Immature natural killer cell (primary cell): ENCODE data around the gene PACS1. TPM values are rescaled to one million over a fixed set of nuclear protein-coding genes. Genes with fewer than 3 reads are reported as not detected.
"Not testable (repeated sequence)": the region's sequence is repeated elsewhere in the genome, so short reads cannot be mapped to it uniquely, and the experiment has no call there.

Experiments
- DNase-seq, 3 donors: peaks; one replicate each; pipeline ENCODE4 v3.0.0; 2022; ENCODE audit warnings: mixed read lengths in 1 of 3
- H3K27ac Mint-ChIP-seq, 6 donors: one replicate each; pipeline ENCODE4 v1.8.0; 2020; ENCODE audit warnings: mixed read lengths in 6 of 6, mild to moderate bottlenecking in 5 of 6, inconsistent platforms in 4 of 6, moderate library complexity in 3 of 6
- H3K27me3 Mint-ChIP-seq, 3 donors: one replicate each; pipeline ENCODE4 v1.8.0; 2020 to 2021; ENCODE audit warnings: low read depth in 3 of 3, mild to moderate bottlenecking in 3 of 3, mixed read lengths in 3 of 3, moderate library complexity in 3 of 3, inconsistent platforms in 1 of 3
- H3K36me3 Mint-ChIP-seq, 3 donors: one replicate each; pipeline ENCODE4 v1.8.0; 2020; ENCODE audit warnings: mixed read lengths in 3 of 3, inconsistent platforms in 2 of 3, mild to moderate bottlenecking in 2 of 3
- H3K4me1 Mint-ChIP-seq, 2 donors: one replicate each; pipeline ENCODE4 v1.8.0; 2020; ENCODE audit warnings: inconsistent platforms in 2 of 2, mild to moderate bottlenecking in 2 of 2, mixed read lengths in 2 of 2, moderate library complexity in 1 of 2
- H3K4me3 Mint-ChIP-seq, 5 donors: one replicate each; pipeline ENCODE4 v1.8.0; 2020; ENCODE audit warnings: mild to moderate bottlenecking in 5 of 5, mixed read lengths in 5 of 5, inconsistent platforms in 3 of 5, moderate library complexity in 3 of 5
- H3K9me3 Mint-ChIP-seq, 6 donors: one replicate each; pipeline ENCODE4 v1.8.0; 2020; ENCODE audit warnings: mild to moderate bottlenecking in 6 of 6, mixed read lengths in 6 of 6, inconsistent platforms in 4 of 6, moderate library complexity in 3 of 6
- polyA plus RNA-seq, 3 donors: library from polyadenylated mRNA; unstranded; fragments of 300-500 nt; fragmentation: Illumina TruSeq; gene quantifications; one replicate each; pipeline ENCODE4 v1.2.3, GENCODE V29; 2021

Gene PACS1
- 10 to 100 TPM; 10.0 to 72.3 (median 23.9) TPM for polyA plus RNA-seq

- H3K9me3 Mint-ChIP-seq, result no peaks in the 10 kb centered on the region
- peaks cover 19 to 30% (median 22%) of the 10 kb centered on the region in 3 donors for H3K36me3 Mint-ChIP-seq
- peak within 1 kb of the TSS; percentile 95 to 99 (median 96) for H3K27ac Mint-ChIP-seq
These were observed at the start of gene PACS1 for GRCh38 chr11:66069715-66070603. TSS of gene PACS1 (plus strand) at chr11:66070272. CDS start at chr11:66070487, 215 bp downstream.

GRCh38 chr11:66020618-66021357 is 49.3 kb upstream of the PACS1 start:
- H3K36me3 Mint-ChIP-seq, result no peaks in the 10 kb centered on the region

More at GRCh38 chr11:66069715-66070603, at the start of gene PACS1:
- peaks cover 7 to 22% (median 7%) of the 10 kb centered on the region in 3 donors for H3K27me3 Mint-ChIP-seq
- peaks cover 52 to 72% of the 10 kb centered on the region in 2 donors for H3K4me1 Mint-ChIP-seq
- H3K4me3 Mint-ChIP-seq, result peak within 1 kb of the TSS; percentile 92 to 95 (median 94)
- DNase-seq, result peak; percentile 90

GRCh38 chr11:66022401-66023185 is 47.5 kb upstream of the PACS1 start:
- peaks cover 2 to 6% (median 6%) of the 10 kb centered on the region in 3 donors for H3K27me3 Mint-ChIP-seq

More at GRCh38 chr11:66020618-66021357, 49.3 kb upstream of the PACS1 start:
- Mint-ChIP-seq H3K4me3 (peak overlapping the region; percentile 78 to 89 (median 85)), H3K4me1 (peaks cover 29 to 39% of the 10 kb centered on the region in 2 donors), H3K27ac (peak overlapping the region; percentile 73 to 91 (median 86)), H3K9me3 (no peaks in the 10 kb centered on the region), H3K27me3 (peaks cover 2 to 6% (median 4%) of the 10 kb centered on the region in 3 donors)
- DNase-seq, result peak; percentile 63 to 68 (median 65)

GRCh38 chr11:66023186-66023440 is 47.0 kb upstream of the PACS1 start:
- not testable (repeated sequence) for H3K9me3 Mint-ChIP-seq, H3K27me3 Mint-ChIP-seq, H3K27ac Mint-ChIP-seq, DNase-seq, H3K36me3 Mint-ChIP-seq
- H3K4me3 Mint-ChIP-seq, result peak overlapping the region in 1 of 5 donors; percentile 17
- H3K4me1 Mint-ChIP-seq, result peaks cover 29 to 36% of the 10 kb centered on the region in 2 donors

More at GRCh38 chr11:66022401-66023185, 47.5 kb upstream of the PACS1 start:
- peak overlapping the region; percentile 13 to 85 (median 68) for H3K27ac Mint-ChIP-seq
- H3K9me3 Mint-ChIP-seq, result no peaks in the 10 kb centered on the region
- peaks cover 29 to 38% of the 10 kb centered on the region in 2 donors for H3K4me1 Mint-ChIP-seq
- H3K36me3 Mint-ChIP-seq, result no peaks in the 10 kb centered on the region
- peak; percentile 73 to 79 (median 77) for DNase-seq
- H3K4me3 Mint-ChIP-seq, result peak overlapping the region; percentile 51 to 89 (median 85)

GRCh38 chr11:66026017-66026529 is 44.0 kb upstream of the PACS1 start, which contains the start of gene CATSPER1:
TSS of gene CATSPER1 (minus strand) at chr11:66026479. CDS start at chr11:66026379, 100 bp downstream.
- H3K27me3 Mint-ChIP-seq, result peaks cover 2 to 5% (median 4%) of the 10 kb centered on the region in 3 donors
- H3K27ac Mint-ChIP-seq, result peak within 1 kb of the TSS in 1 of 6 donors; percentile 64
- no peaks in the 10 kb centered on the region for H3K36me3 Mint-ChIP-seq
- H3K4me1 Mint-ChIP-seq, result peaks cover 18 to 20% of the 10 kb centered on the region in 2 donors
- no peak for DNase-seq
- H3K9me3 Mint-ChIP-seq, result no peaks in the 10 kb centered on the region
- H3K4me3 Mint-ChIP-seq, result no peak within 1 kb of the TSS

GRCh38 chr11:66032957-66033735 is 36.9 kb upstream of the PACS1 start:
- H3K27ac Mint-ChIP-seq, result no peak overlapping the region
- H3K4me1 Mint-ChIP-seq, result no peaks in the 10 kb centered on the region

GRCh38 chr11:66035653-66036333 is 34.3 kb upstream of the PACS1 start:
- H3K4me3 Mint-ChIP-seq, result no peak overlapping the region
- H3K27me3 Mint-ChIP-seq, result peaks cover 4 to 6% (median 6%) of the 10 kb centered on the region in 3 donors
- H3K27ac Mint-ChIP-seq, result no peak overlapping the region
- DNase-seq, result no peak
- H3K9me3 Mint-ChIP-seq, result no peaks in the 10 kb centered on the region
- H3K4me1 Mint-ChIP-seq, result no peaks in the 10 kb centered on the region
- no peaks in the 10 kb centered on the region for H3K36me3 Mint-ChIP-seq

More at GRCh38 chr11:66032957-66033735, 36.9 kb upstream of the PACS1 start:
- H3K36me3 Mint-ChIP-seq, result no peaks in the 10 kb centered on the region
- DNase-seq, result no peak
- H3K4me3 Mint-ChIP-seq, result no peak overlapping the region
- H3K9me3 Mint-ChIP-seq, result no peaks in the 10 kb centered on the region
- peaks cover 6% of the 10 kb centered on the region in 3 donors for H3K27me3 Mint-ChIP-seq

- no peak for DNase-seq
- Mint-ChIP-seq H3K4me3 (no peak overlapping the region), H3K36me3 (no peaks in the 10 kb centered on the region), H3K4me1 (no peaks in the 10 kb centered on the region), H3K27ac (no peak overlapping the region), H3K27me3 (peaks cover 5 to 6% (median 6%) of the 10 kb centered on the region in 3 donors), H3K9me3 (no peaks in the 10 kb centered on the region)
These were observed 33.8 kb upstream of the PACS1 start for GRCh38 chr11:66036334-66036710.

GRCh38 chr11:66037327-66037726 is 32.7 kb upstream of the PACS1 start:
- Mint-ChIP-seq H3K9me3 (no peaks in the 10 kb centered on the region), H3K4me1 (no peaks in the 10 kb centered on the region), H3K27me3 (peaks cover 5 to 6% (median 6%) of the 10 kb centered on the region in 3 donors), H3K4me3 (no peak overlapping the region), H3K36me3 (no peaks in the 10 kb centered on the region), H3K27ac (no peak overlapping the region)
- no peak for DNase-seq

- H3K36me3 Mint-ChIP-seq, result no peaks in the 10 kb centered on the region
- no peak overlapping the region for H3K4me3 Mint-ChIP-seq
- H3K9me3 Mint-ChIP-seq, result no peaks in the 10 kb centered on the region
- H3K27ac Mint-ChIP-seq, result no peak overlapping the region
- H3K27me3 Mint-ChIP-seq, result peaks cover 2 to 6% (median 5%) of the 10 kb centered on the region in 3 donors
- peaks cover 3 to 6% of the 10 kb centered on the region in 2 donors for H3K4me1 Mint-ChIP-seq
- DNase-seq, result no peak
These were observed 30.3 kb upstream of the PACS1 start for GRCh38 chr11:66039765-66040164.

GRCh38 chr11:66042227-66042995 is 27.7 kb upstream of the PACS1 start:
- peaks cover 0 to 6% (median 5%) of the 10 kb centered on the region in 3 donors for H3K27me3 Mint-ChIP-seq
- no peak overlapping the region for H3K27ac Mint-ChIP-seq
- H3K36me3 Mint-ChIP-seq, result no peaks in the 10 kb centered on the region
- H3K9me3 Mint-ChIP-seq, result no peaks in the 10 kb centered on the region
- H3K4me1 Mint-ChIP-seq, result peaks cover 12 to 18% of the 10 kb centered on the region in 2 donors
- no peak for DNase-seq
- H3K4me3 Mint-ChIP-seq, result no peak overlapping the region
